HG03175 (cell line): ENCODE measurements around the gene RAB34.
"Not testable (repeated sequence)": the region's sequence is repeated elsewhere in the genome, so short reads cannot be mapped to it uniquely, and the experiment has no call there.

Experiments
- ATAC-seq: cut with Tn5 transposase; IDR thresholded peaks from one replicate; pipeline ENCODE4 v1.9.1; 2021; ENCODE audit warnings: mild to moderate bottlenecking, moderate library complexity; ENCODE audit not compliant: unreplicated experiment

The RAB34 gene

DNA sequence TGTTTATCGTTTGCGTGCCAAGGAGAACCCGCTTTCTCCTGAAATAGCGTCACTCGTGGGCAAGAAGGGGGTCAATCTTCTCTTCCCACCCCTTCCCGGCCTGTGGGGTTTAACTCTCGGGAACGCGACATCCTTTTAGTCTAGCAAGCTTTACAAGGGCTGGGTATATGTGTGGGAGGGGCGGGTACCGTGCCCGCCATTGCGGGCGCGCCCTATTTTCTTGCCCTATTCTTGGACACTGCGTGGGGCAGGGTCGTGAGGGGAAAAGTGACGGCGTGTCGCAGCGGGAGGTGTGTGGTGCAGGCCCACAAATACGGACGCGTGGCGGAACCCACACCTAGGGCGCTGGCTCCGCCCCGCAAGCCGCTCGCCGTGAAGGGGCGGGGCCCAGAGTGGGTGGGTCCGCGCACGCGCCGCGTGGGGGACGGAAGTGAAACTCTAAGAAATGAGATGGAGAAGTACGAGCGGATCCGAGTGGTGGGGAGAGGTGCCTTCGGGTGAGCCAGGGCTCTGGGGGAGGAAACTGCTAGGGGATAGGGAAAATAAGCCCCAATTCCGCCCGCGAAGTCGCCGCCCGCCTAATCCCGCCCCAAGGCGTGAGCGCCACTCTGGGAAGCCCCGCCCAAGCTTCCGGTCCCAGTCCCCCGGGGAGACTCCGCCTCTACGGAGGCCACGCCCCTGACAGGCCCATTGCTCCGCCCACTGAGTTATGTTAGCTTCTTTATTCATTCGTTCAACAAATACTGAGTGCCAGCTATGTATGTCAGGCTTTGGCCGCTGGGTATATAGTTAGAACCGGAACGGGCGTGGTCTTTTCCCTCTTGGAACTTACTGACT is 10.9 kb upstream of the RAB34 start, which contains the start of gene NEK8:
Gene NEK8 (plus strand): TSS at position 425 of the 837 bp plus-strand sequence. CDS start 26 bp downstream, at position 451.
- ATAC-seq, result peak; percentile 39

DNA sequence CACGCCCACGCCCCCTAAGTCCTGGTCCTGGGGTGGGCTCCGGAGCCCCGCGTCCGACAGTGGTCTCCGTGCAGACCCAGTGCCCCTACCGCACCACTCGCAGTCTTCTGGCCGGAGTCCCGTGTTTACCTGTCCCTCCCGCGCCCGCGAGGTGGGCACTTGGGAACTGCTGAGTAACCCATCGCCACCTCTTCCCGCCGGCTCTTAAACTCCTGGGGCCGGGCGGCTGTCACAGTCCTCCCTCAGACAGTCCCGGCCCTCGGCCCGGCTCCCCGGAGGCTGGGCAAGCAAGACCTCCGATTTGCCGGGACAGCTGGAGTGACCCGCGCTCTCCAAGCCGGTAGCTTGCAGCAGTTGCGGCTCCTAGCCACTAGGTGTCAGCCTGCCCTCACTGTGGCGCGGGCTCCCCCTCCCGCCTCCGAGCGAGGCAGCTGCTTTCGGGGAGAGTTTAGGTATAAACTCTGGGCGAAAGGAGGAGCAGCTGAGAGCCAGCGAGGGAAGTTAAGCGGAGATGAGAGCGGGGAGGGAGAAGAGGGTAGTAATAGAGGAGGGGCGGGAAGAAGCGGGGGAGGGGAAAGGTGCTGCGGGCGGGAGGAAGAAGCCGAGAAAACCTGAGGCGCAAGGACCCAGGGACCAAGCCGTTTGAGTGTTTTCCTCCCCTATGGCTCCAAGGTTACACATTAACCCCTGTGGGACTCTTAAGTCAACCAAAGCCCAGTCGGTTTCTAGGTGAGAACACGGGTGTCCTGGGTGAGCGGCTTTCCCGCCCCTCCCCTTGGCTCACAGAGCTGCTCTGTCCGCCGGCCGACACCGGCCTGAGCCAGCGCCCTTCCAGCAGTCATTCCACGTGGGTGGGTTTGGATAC is 9.2 kb upstream of the RAB34 start:
- ATAC-seq, result peak; percentile 43

DNA sequence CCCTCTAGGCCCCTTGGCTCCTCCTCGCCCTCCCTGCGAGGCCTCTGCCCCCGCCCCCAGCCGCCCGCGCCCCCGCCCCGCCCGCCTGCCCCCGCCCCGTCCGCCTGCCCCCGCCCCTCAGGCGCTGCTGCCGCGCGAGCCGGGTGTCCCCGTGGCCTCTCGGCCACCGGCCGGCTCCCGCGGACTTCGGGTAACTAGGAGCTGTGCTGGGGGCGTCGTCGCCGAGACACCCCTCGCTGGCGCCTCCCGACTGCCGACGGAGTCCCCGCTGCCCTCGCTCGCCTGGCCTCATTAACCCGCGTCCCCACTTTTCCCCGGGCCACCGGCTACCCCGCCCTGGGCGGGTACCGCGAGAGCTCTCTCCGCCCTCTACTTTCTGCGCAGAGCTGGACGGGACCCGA is 8.6 kb upstream of the RAB34 start, which contains the start of gene TLCD1:
Gene TLCD1 (minus strand): TSS at position 8 of the 401 bp plus-strand sequence. CDS start 136 bp downstream, outside the sequence.
- ATAC-seq, result peak; percentile 7

DNA sequence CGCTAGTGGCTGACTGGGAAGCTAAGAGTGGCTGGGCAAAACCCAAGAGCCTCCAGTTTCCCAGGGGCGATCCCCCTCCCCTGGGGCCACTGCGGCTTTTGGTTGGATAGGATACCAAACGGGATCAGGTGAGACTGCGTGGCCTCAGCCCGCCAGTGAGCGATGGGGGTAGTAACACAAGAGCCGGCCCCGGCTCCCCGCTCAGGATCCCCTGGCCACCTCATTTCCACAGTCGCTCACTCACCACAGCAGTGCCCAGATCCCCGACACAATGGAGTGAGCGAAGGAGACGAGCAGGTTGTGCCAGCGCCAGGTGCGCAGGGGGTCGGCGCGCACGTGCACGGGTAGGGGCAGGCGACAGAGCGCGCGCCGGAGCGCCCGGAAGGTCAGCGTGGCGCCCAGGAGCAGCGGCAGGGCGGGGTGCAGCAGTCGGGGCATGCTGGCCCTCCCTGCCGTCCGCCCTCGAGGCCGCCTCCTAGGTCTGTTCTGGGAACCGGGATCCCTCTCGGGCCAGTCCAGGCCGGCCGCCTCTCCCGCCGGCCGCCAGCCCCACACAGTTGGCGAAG is 8.1 kb upstream of the RAB34 start:
- ATAC-seq, result no peak

DNA sequence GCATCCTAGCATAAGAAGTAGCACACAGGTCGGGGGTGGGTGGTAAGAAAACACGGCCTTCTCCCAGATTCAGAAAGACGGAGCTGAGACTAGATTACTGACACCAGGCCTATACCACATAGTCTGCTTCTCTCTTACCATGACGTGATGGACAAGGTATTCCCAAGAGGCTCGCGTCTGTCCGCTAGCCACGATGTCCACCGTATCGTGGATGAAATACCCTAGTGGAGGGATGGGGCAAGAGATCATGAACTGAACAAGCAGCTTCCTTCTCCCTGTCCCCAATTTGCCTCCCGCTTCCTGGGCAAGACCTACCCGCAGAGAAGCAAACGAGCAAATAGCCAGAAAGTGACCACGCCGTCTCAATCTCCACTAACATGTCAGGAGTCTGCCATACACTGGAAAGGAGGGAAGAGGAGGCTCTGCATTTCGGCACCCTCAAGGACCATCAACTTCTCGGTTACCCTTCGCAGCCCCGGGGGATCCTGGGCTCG is 7.5 kb upstream of the RAB34 start:
- no peak for ATAC-seq

DNA sequence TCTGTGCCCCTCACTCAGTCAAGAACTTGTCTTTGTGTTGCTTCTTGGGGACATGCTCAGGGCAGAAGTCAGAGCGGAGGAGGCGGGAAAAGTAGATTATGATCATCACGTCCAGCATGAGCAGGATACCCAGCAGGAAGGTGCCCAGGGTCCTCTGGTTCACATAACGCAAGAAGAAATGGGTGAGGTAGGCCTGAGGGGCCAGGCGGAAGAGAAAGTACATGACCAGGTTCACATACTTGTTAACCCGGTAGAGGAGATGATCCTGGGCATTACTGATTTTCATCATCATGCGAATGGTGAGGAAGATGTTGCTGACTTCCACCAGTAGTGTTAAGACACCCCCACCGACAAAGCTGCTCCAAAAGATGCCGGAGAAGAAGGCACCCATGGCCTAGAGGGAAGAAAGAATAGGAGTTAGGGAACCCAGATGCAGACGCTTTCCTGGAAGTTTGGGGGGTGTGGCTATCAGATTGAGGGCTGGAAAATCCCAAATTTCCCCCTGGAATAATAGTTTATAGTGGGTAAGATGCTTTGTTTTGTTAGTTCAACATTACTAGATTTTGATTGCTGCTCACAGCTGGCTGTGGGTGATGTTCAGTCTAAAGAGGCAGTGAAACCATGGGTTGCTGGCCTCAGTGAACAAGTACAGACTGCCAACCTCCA is 7.0 kb upstream of the RAB34 start:
- no peak for ATAC-seq

DNA sequence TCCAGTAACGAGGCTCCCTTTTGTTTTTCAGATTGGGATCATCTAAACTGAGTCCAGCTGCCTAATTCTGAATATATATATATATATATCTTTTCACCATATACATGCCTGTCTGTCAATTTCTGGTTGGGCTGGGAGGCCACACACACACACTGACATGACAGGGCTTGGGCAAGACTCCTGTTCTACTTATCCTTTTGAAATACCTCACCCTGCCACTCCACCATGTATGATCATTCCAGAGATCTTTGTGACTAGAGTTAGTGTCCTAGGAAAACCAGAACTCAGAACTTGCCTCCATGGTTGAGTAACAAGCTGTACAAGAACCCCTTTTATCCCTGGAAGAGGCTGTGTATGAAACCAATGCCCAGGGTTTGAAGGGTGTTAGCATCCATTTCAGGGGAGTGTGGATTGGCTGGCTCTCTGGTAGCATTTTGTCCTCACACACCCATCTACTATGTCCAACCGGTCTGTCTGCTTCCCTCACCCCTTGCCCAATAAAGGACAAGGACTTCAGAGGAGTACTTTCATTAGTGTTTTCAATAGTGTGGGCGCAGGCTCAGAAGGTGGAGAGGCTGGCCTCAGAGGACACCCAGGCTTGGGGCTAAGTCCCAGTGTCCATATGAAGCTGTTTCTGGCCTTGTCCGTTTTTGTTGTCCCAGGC is 6.3 kb upstream of the RAB34 start:
- not testable (repeated sequence) for ATAC-seq

DNA sequence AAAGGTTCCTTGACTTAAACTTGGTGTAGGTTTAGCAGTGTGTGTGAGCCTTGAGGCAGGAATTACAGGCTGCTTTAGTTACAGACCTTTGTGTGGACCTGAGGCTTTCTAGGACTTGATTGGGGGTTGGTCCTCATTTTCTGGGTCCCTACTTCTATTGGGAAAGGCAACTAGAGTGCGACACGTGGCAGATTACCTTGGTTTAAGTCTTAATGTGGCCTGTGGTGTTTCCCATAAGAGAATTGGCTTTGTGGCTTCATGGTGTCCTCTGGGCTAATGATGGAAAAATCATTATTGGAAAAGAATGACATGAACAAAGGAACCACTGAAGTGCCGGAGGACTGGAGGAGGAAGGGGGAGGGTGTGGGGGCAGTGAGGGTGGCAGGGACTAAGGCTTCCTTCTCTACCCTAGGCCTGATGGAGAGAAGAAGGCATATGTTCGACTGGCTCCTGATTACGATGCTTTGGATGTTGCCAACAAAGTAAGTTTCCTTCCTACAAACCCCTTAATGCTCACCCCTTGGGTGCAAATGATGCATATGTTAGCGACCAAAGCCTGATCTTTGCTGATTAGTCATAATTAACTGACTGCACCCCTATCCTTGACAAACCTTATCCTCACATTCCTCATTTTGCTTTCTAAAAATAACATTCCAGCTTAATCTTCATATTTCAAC is 5.6 kb upstream of the RAB34 start:
- ATAC-seq, result no peak

DNA sequence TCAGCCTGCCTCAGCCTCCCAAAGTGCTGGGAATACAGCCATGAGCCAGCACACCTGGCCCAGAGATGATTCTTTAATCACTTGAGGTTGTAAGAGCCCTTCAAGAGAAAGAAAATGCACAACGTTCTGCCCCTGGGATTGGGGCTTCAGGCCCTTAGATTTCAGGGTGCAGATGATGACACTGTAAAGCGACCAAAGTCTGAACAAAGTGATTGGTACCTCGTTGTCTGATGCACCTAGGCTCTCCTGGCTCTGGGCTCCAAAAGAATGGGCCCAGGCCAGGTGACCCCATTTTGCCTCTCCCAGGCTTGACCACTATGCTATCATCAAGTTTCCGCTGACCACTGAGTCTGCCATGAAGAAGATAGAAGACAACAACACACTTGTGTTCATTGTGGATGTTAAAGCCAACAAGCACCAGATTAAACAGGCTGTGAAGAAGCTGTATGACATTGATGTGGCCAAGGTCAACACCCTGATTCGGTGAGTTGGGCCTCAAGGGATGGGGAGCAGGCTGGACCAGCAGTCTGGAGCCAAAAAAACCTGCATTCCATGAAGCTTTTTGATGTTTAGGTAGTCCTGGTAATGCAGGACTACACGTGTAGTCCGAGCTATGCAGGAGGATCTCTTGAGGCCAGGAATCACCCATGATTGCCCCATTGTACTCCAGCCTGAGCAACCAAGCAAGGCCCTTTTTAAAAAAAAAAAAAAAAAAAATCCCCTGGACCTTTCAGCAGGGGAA is 4.9 kb upstream of the RAB34 start:
- ATAC-seq, result no peak

DNA sequence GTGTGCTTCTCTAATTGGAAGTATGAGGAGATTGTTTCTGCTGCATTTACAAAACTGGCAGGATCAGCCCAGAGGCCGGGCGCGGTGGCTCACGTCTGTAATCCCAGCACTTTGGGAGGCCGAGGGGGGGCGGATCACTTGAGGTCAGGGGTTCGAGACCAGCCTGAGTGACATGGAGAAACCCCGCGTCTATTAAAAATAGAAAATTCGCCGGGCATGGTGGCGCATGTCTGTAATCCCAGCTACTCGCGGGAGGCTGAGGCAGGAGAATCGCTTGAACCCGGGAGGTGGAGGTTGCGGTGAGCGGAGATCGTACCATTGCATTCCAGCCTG is 3.3 kb upstream of the RAB34 start:
- ATAC-seq, result not testable (repeated sequence)

DNA sequence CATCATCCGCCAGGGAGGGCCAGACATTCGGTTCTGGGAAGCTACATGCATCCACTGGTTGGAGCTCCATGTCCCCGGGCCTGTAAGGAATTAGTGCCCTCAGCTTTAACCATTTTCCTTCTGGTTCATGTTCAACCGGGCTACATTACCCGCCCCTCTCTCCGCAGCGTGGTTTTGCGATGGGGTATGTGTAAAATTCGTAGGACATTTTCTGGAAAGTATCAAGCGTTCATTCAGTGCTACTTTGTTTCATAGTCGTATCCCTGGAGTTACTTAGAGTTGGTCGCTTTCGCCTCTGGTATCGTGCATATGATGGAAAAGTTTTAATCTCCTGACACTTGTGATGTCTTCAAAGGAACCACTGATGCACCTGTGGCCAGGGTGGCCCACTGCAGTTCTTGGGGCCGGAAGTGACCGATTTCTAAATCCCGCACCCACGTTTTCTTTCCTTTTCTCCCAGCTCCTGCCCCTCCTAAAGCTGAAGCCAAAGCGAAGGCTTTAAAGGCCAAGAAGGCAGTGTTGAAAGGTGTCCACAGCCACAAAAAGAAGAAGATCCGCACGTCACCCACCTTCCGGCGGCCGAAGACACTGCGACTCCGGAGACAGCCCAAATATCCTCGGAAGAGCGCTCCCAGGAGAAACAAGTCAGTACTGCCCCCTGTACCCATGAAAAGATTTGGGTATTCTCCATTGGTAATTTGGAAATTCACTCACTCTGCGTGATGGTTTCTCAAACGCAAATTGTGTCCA is 2.8 kb upstream of the RAB34 start:
- ATAC-seq, result no peak

DNA sequence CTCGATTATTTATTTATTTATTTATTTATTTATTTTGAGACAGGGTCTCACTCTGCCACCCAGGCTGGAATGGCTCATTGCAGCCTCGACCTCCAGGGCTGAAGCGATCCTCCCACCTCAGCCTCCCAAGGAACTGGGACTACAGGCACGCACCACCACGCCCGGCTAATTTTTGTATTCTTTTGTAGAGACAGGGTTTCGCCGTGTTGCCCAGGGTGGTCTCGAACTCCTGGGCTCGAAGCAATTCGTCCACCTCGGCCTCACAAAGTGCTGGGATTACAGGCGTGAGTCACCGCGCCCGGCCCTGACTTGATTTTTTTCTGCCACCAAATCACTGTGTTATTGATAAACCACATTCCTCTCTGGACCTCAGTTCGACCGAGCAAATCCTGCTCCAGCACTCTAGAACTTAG is 1.4 kb upstream of the RAB34 start:
- no peak for ATAC-seq

DNA sequence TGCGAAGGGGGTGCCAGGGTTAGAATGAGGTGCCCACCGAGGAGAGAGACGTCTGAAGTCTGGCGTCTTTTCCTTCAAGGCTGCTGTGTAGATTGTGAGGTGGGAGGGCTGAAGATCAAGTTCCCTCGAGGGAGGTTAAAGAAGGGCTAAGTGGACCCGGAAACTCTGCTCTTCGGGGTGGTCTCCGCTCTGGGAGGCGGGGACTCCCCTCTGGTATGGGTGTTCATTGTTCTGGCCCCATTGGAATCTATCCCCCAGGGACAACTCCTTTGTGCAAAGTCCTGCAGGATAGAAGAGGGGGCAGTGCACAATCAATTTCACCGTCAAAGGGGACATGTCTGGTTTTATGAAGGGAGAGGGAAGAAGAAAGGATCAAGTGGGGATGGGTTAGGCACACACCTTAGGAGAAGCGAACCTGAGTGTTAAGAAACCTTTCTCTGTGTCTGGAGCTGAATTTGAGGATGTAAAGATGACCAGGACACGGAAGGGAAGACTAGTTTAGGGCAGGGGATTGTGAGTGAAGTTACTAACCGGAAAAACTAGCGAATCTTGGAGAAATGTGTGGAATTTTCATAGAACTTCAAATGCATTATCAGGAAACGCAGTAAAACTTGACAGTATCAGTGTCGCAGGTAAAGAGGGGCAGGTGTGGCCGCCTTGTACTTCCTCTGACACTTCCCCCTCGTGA is 809 bp upstream of the RAB34 start:
- ATAC-seq, result no peak

DNA sequence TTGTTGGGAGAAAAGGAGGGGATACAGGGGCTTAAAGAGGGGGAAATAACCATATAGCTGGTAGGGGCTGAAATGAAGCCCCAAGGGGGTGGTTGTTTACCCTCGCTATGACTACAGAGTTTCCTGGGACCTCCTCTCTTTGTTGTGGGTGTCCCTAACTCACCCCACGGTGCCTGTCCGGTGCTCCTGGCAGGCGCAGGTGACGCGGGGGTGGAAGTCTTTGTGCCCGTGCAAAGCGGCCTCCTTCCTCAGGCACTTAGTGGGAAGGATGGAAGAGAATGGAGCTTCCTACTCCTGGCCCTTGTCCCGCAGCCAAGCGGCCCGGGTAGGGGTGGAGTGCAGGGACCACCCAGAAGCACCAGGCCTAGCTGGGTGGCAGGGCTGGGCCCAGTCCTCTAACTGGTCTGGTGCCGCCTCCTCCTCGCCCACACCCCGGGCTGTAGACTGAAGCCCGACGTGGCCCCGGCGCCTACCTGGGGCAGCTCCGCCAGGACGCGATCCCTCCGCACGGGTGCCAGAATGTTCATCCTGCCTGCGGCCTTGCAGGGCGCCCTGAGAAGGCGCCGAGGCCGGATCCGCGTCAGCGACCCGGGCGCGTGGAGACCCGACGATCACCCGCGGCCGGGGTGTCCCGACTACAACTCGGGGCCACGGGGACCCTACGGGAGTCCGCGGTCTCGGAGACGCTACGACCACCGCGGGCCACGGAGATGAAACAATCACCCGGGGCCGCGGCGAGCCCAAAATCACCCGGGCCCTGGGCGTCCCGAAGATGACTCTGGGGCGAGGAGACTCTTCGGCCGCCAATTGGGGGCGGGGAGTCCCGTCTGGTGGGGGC is 709 bp downstream of the RAB34 start:
- ATAC-seq, result no peak

DNA sequence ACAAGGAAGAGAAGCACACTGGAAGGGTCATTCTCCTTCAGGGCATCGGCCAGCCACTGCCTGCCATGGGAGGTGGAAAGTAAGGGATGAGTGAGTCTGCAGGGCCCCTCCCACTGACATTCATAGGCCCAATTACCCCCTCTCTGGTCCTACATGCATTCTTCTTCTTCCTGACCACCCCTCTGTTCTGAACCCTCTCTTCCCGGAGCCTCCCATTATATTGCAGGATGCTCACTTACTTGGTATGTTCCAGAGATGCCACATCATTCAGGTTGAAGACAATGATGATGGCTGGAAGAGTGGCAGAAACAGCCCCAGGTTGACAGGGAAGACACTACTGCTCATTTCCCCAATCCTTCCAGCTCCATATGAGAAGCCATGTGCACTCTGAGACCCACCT is 2.5 kb downstream of the RAB34 start:
- no peak for ATAC-seq

DNA sequence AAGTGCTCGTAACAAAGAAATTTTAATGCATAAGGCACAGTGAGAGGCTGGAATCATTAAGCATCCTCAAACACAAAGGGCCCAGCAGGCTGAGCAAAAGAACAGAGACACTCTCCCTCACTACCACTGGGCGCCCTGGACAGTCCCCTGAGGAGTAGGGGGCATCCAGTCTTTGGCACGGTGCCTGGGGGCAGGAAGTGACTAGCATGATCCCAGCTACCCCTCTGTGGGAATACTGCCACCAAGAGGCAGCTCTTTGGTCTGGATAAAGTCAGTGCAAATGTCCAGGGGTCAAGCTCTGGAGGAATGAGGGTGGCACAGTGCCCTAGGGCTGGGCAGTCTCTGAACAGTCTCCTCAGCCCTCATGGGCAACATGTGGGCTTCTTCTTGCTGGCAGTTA is 3.4 kb downstream of the RAB34 start:
- no peak for ATAC-seq
